Erythroblast (primary cell): ENCODE results near the gene ARHGDIA.

ENCODE experiments used
- GATA1 ChIP-seq: IDR thresholded peaks from 2 replicates; pipeline ENCODE4 v1.6.1; 2011; ENCODE audit warnings: low read depth, mild to moderate bottlenecking, control low read depth, low read length, moderate library complexity
- POLR2A ChIP-seq: IDR thresholded peaks from 2 replicates; pipeline ENCODE4 v1.6.1; 2011; ENCODE audit warnings: mild to moderate bottlenecking, low read length

DNA sequence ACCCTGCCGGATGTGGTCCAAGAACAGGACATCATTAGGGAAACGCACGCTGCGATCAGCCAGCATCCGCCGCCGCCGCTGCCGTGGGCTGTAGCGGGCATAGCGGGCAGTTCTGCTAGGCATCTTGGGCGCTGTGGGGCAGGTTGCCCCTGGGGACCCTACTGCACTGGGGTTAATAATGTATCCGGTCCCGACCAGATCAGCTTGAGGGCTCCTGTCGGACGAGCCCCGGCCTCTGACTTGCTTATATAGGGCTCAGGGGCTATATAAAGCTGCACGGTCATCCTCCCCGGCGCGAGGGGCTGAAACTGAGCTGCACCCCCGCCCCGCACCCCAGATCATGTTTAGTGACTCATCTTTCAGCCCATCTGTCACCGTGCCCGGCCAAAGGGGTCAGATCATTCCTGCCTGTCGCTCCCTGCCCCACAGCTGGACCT lies 36.3 kb downstream of the ARHGDIA start, which contains the start of gene PPP1R27:
- no peak for TF ChIP-seq POLR2A
- TF ChIP-seq GATA1: no peak
